Smooth muscle cell (in vitro differentiated cells): ENCODE data around the gene KIFC1. TPM values are rescaled to one million over a fixed set of nuclear protein-coding genes. Genes with fewer than 3 reads are reported as not detected.

ENCODE experiments used
- DNase-seq: peaks from one replicate; lab custom pipeline; 2025; ENCODE audit not compliant: unreplicated experiment; lab: John Stamatoyannopoulos, UW
- H2AFZ ChIP-seq: fragments of 200-600 bp; sonication (generic); 2 replicates; pipeline ENCODE4 v1.6.0; 2016; ENCODE audit warnings: antibody characterized with exemption, low read depth, mild to moderate bottlenecking
- H3F3A ChIP-seq: fragments of 200-600 bp; sonication (generic); 2 replicates; pipeline ENCODE4 v1.6.0; 2017; ENCODE audit warnings: antibody characterized with exemption, low read depth
- H3K27ac ChIP-seq: fragments of 200-600 bp; sonication (generic); 2 replicates; pipeline ENCODE4 v1.5.1; 2016; ENCODE audit warnings: low read depth, mild to moderate bottlenecking
- H3K27me3 ChIP-seq: fragments of 200-600 bp; sonication (generic); 2 replicates; pipeline ENCODE4 v1.6.1; 2016; ENCODE audit warnings: low read depth, mild to moderate bottlenecking
- H3K36me3 ChIP-seq: fragments of 200-600 bp; sonication (generic); 2 replicates; pipeline ENCODE4 v1.5.1; 2016; ENCODE audit warnings: low read depth
- H3K4me1 ChIP-seq: fragments of 200-600 bp; sonication (generic); 2 replicates; pipeline ENCODE4 v1.5.1; 2016; ENCODE audit warnings: low read depth
- H3K4me2 ChIP-seq: fragments of 200-600 bp; sonication (generic); 2 replicates; pipeline ENCODE4 v1.6.0; 2016; ENCODE audit warnings: mild to moderate bottlenecking
- H3K4me3 ChIP-seq: fragments of 200-600 bp; sonication (generic); 2 replicates; pipeline ENCODE4 v1.5.1; 2016; ENCODE audit warnings: mild to moderate bottlenecking
- H3K79me2 ChIP-seq: fragments of 200-600 bp; sonication (generic); 2 replicates; pipeline ENCODE4 v1.6.0; 2016; ENCODE audit warnings: low read depth, mild to moderate bottlenecking
- H3K9ac ChIP-seq: fragments of 200-600 bp; sonication (generic); 2 replicates; pipeline ENCODE4 v1.6.0; 2016; ENCODE audit warnings: low read depth
- H3K9me3 ChIP-seq: fragments of 200-600 bp; sonication (generic); replicated peaks from 2 replicates; pipeline ENCODE4 v1.5.1; 2016; ENCODE audit warnings: low read depth
- H4K20me1 ChIP-seq: fragments of 200-600 bp; sonication (generic); 2 replicates; pipeline ENCODE4 v1.6.0; 2016; ENCODE audit warnings: low read depth
- CTCF ChIP-seq: fragments of 200-600 bp; sonication (generic); IDR thresholded peaks from 2 replicates; pipeline ENCODE4 v1.5.1; 2017; ENCODE audit warnings: borderline replicate concordance, mild to moderate bottlenecking, antibody characterized with exemption; ENCODE audit not compliant: insufficient read depth, poor library complexity, severe bottlenecking
- WGBS: methylation state at CpG from one replicate; pipeline ENCODE4 v1.1.7; 2016; ENCODE audit warnings: low lambda C conversion rate; 5-methylcytosine and 5-hydroxymethylcytosine counted together
- polyA plus RNA-seq: library from polyadenylated mRNA; unstranded; fragments of >200 nt; fragmentation: Nextera tagmentation; extraction: Ambion mirVana; gene quantifications from 2 replicates; pipeline ENCODE4 v1.2.1, GENCODE V29; 2016
- total RNA-seq: library from RNA; depleted of rRNA; stranded (reverse); fragments of >200 nt; gene quantifications from 2 replicates; pipeline ENCODE4 v1.2.3, GENCODE V29; 2014

The KIFC1 gene
- total and polyA plus RNA-seq, 2 experiments from 2014 or later, result 8.8 to 12.0 TPM

- Histone ChIP-seq H3K79me2 (peaks cover 13% of the 10 kb centered on the region), H3F3A (peaks cover 4% of the 10 kb centered on the region), H3K9ac (no peak overlapping the region), H3K4me2 (no peak overlapping the region), H3K4me1 (peaks cover 7% of the 10 kb centered on the region), H3K27me3 (no peaks in the 10 kb centered on the region), H3K4me3 (no peak overlapping the region), H3K36me3 (no peaks in the 10 kb centered on the region), H4K20me1 (peaks cover 6% of the 10 kb centered on the region), H3K27ac (no peak overlapping the region), H2AFZ (no peak overlapping the region), H3K9me3 (no peaks in the 10 kb centered on the region)
- DNase-seq, result no peak
- TF ChIP-seq CTCF, result peak; percentile 25
- WGBS, result 92% methylated on average over 5 of the region's 5 CpGs
These were observed 15.6 kb downstream of the KIFC1 start for GRCh38 chr6:33407132-33407718.

- Histone ChIP-seq H3K4me3 (peak overlapping the region; percentile 82), H3K27me3 (no peaks in the 10 kb centered on the region), H3K27ac (peak overlapping the region; percentile 84), H3K9me3 (no peaks in the 10 kb centered on the region), H3K9ac (peak overlapping the region; percentile 91), H3F3A (peaks cover 4% of the 10 kb centered on the region), H4K20me1 (peaks cover 8% of the 10 kb centered on the region), H3K4me2 (peak overlapping the region; percentile 98), H3K4me1 (peaks cover 7% of the 10 kb centered on the region), H3K36me3 (no peaks in the 10 kb centered on the region), H3K79me2 (peaks cover 20% of the 10 kb centered on the region), H2AFZ (peak overlapping the region; percentile 93)
- WGBS, result under 1% methylated on average over 36 of the region's 65 CpGs
- TF ChIP-seq CTCF, result no peak
- DNase-seq, result peak; percentile 96
These were observed 18.6 kb downstream of the KIFC1 start for GRCh38 chr6:33410050-33410710.

GRCh38 chr6:33410711-33411631, 19.3 kb downstream of the KIFC1 start, which contains the start of gene PHF1:
Gene PHF1, plus strand, starts transcription at chr6:33411014. Its CDS starts 1,250 bp downstream, at chr6:33412264.
- peak within 1 kb of the TSS; percentile 84 for H3K27ac ChIP-seq
- H3K4me2 ChIP-seq, result peak within 1 kb of the TSS; percentile 98
- no peaks in the 10 kb centered on the region for H3K9me3 ChIP-seq
- H3K4me3 ChIP-seq, result peak within 1 kb of the TSS; percentile 82
- H3F3A ChIP-seq, result peaks cover 4% of the 10 kb centered on the region
- H3K4me1 ChIP-seq, result peaks cover 10% of the 10 kb centered on the region
- DNase-seq, result no peak
- peaks cover 27% of the 10 kb centered on the region for H3K79me2 ChIP-seq
- WGBS, result 2% methylated on average over 21 of the region's 67 CpGs
- H3K27me3 ChIP-seq, result no peaks in the 10 kb centered on the region
- H3K36me3 ChIP-seq, result no peaks in the 10 kb centered on the region
- peaks cover 14% of the 10 kb centered on the region for H4K20me1 ChIP-seq
- TF ChIP-seq CTCF, result peak; percentile 4
- H2AFZ ChIP-seq, result peak within 1 kb of the TSS; percentile 93
- H3K9ac ChIP-seq, result peak within 1 kb of the TSS; percentile 91
